Right lobe of liver (tissue), 6 donors: ENCODE results near the gene FBLN2. TPM values are rescaled to one million over a fixed set of nuclear protein-coding genes. Genes with fewer than 3 reads are reported as not detected.

Experiments
- ATAC-seq, 4 donors: fragments of 200-7000 bp; cut with Tn5 transposase; one replicate each; pipeline ENCODE4 v1.9.1; 2020; ENCODE audit warnings: mild to moderate bottlenecking in 4 of 4, moderate library complexity in 4 of 4
- DNase-seq, 3 donors: peaks; one replicate each; pipeline ENCODE4 v3.0.0-alpha.2; 2020
- H3K27ac ChIP-seq, 3 donors: fragments of 200-600 bp; one replicate each; pipeline ENCODE4 v1.8.0; 2022
- H3K27me3 ChIP-seq, 2 donors: fragments of 200-600 bp; one replicate each; pipeline ENCODE4 v1.8.0; 2022
- H3K36me3 ChIP-seq, 4 donors: fragments of 200-600 bp; sonication (generic) in 1 of 4; one replicate each; pipeline versions ENCODE4 v1.5.1 to v1.8.0; 2017 to 2022; ENCODE audit warnings: control low read depth in 1 of 4
- H3K4me1 ChIP-seq, 4 donors: fragments of 200-600 bp; sonication (generic) in 1 of 4; one replicate each; pipeline versions ENCODE4 v1.5.1 to v1.8.0; 2017 to 2022; ENCODE audit warnings: control low read depth in 1 of 4
- H3K4me3 ChIP-seq, 3 donors: fragments of 200-600 bp; one replicate each; pipeline ENCODE4 v1.8.0; 2022
- H3K9me3 ChIP-seq, 4 donors: fragments of 200-600 bp; sonication (generic) in 1 of 4; one replicate each; pipeline versions ENCODE4 v1.5.1 to v1.8.0; 2017 to 2022; ENCODE audit warnings: control low read depth in 1 of 4
- CTCF ChIP-seq, 4 donors: fragments of 200-600 bp in 3 of 4; fragments of 450-650 bp in 1 of 4; IDR thresholded peaks; one replicate each; pipeline versions ENCODE4 v1.5.1 to v1.8.0; 2016 to 2022; ENCODE audit warnings: antibody characterized with exemption in 4 of 4, mild to moderate bottlenecking in 2 of 4
- POLR2A ChIP-seq: fragments of 450-650 bp; IDR thresholded peaks from one replicate; pipeline ENCODE4 v1.6.1; 2017; ENCODE audit warnings: antibody characterized with exemption, mild to moderate bottlenecking
- WGBS: methylation state at CpG from one replicate; pipeline ENCODE4 v1.1.6; 2018; ENCODE audit warnings: low coverage, low lambda C conversion rate; ENCODE audit not compliant: insufficient coverage; ENCODE audit errors: missing lambda C conversion rate; 5-methylcytosine and 5-hydroxymethylcytosine counted together
- intact Hi-C, 2 donors: fragments of 100-400 bp; cut with DNase I; formaldehyde crosslinking; loops; one replicate each; pipeline versions ENCODE4 v1.11.2 to v1.14.1; 2022
- total RNA-seq, 6 experiments: library from RNA; depleted of rRNA in 2 of 6; stranded (reverse); fragments of >200 nt in 2 of 6; fragmentation: NEBNext Ultra II Directional in 3 of 6; extraction: Animal tissue kit (Norgen Biotek cat#: 25700) in 3 of 6; gene quantifications; one replicate each; pipeline versions ENCODE4 v1.1.0 to v1.2.4, GENCODE V29; 2016 to 2023
- donor health status: DM: no; HTN: yes; CAD: no.
- donor health status: DM: no; HTN: no; CAD: no.
- donor health status: DM: no; HTN: no; CAD: no.
- donor health status: DM: no; HTN: yes; CAD: no.
- donor health status: DM: no; HTN: yes; CAD: no.

The FBLN2 gene
- total RNA-seq, 6 experiments from 2014 or later = 1.9 to 4.0 (median 2.7) TPM

GRCh38 chr3:13629644-13630043 is 80.7 kb downstream of the FBLN2 start:
- 71% methylated on average over 4 of the region's 16 CpGs for WGBS
- TF ChIP-seq CTCF (IDR thresholded peaks at IDR 0.05) (no peak), POLR2A (no peak)
- no peak for DNase-seq
- Histone ChIP-seq H3K9me3 (no peaks in the 10 kb centered on the region), H3K27ac (no peak overlapping the region), H3K4me3 (no peak overlapping the region), H3K4me1 (no peaks in the 10 kb centered on the region), H3K36me3 (no peaks in the 10 kb centered on the region), H3K27me3 (no peaks in the 10 kb centered on the region)
- ATAC-seq = no peak
- intact Hi-C loops = no loop called here

GRCh38 chr3:13631256-13631655 is 82.3 kb downstream of the FBLN2 start:
- H3K36me3 ChIP-seq = no peaks in the 10 kb centered on the region
- 39% methylated on average over 3 of the region's 13 CpGs for WGBS
- DNase-seq = no peak

GRCh38 chr3:13633176-13633575 is 84.3 kb downstream of the FBLN2 start:
- Histone ChIP-seq H3K4me3 (no peak overlapping the region), H3K27ac (no peak overlapping the region), H3K36me3 (no peaks in the 10 kb centered on the region), H3K4me1 (no peaks in the 10 kb centered on the region), H3K27me3 (no peaks in the 10 kb centered on the region), H3K9me3 (no peaks in the 10 kb centered on the region)
- DNase-seq (no peak), ATAC-seq (no peak)
- TF ChIP-seq CTCF (IDR thresholded peaks at IDR 0.05) (no peak), POLR2A (no peak)
- intact Hi-C loops = no loop called here
- 86% methylated on average over 4 of the region's 13 CpGs for WGBS

More at GRCh38 chr3:13631256-13631655, 82.3 kb downstream of the FBLN2 start:
- H3K4me3 ChIP-seq = no peak overlapping the region
- H3K9me3 ChIP-seq = no peaks in the 10 kb centered on the region
- no peak overlapping the region for H3K27ac ChIP-seq
- intact Hi-C loops = no loop called here
- ATAC-seq = no peak
- no peaks in the 10 kb centered on the region for H3K4me1 ChIP-seq
- H3K27me3 ChIP-seq = no peaks in the 10 kb centered on the region
- no peak for TF ChIP-seq CTCF (IDR thresholded peaks at IDR 0.05)
- no peak for TF ChIP-seq POLR2A

- Histone ChIP-seq H3K36me3 (no peaks in the 10 kb centered on the region), H3K27me3 (no peaks in the 10 kb centered on the region), H3K4me3 (no peak overlapping the region), H3K27ac (no peak overlapping the region), H3K4me1 (no peaks in the 10 kb centered on the region), H3K9me3 (no peaks in the 10 kb centered on the region)
- TF ChIP-seq POLR2A (no peak), CTCF (IDR thresholded peaks at IDR 0.05) (no peak)
- WGBS = 57% methylated on average over 4 of the region's 18 CpGs
- intact Hi-C loops = no loop called here
- ATAC-seq = no peak
- no peak for DNase-seq
These were observed 85.2 kb downstream of the FBLN2 start for GRCh38 chr3:13634151-13634550.

- H3K27ac ChIP-seq = no peak overlapping the region
- H3K4me3 ChIP-seq = no peak overlapping the region
- no peak for TF ChIP-seq CTCF (IDR thresholded peaks at IDR 0.05)
- TF ChIP-seq POLR2A = no peak
- intact Hi-C loops = no loop called here
- H3K9me3 ChIP-seq = no peaks in the 10 kb centered on the region
- ATAC-seq = no peak
- WGBS = no CpG with 5 or more reads among the region's 10 CpGs
- no peak for DNase-seq
- H3K4me1 ChIP-seq = no peaks in the 10 kb centered on the region
- no peaks in the 10 kb centered on the region for H3K27me3 ChIP-seq
- H3K36me3 ChIP-seq = no peaks in the 10 kb centered on the region
These were observed 85.7 kb downstream of the FBLN2 start for GRCh38 chr3:13634615-13635014.
